Sigmoid colon (tissue), 4 donors: ENCODE data around the gene LPP.

Source experiments
- EP300 ChIP-seq, 4 donors: sonication (generic); formaldehyde crosslinking; IDR thresholded peaks; one replicate each; pipeline ENCODE4 v1.6.1; 2017; ENCODE audit warnings: antibody characterized with exemption in 4 of 4
- POLR2A ChIP-seq, 2 donors: fragments of 450-650 bp; IDR thresholded peaks; one replicate each; pipeline ENCODE4 v1.6.1; 2016; ENCODE audit warnings: antibody characterized with exemption in 2 of 2, mild to moderate bottlenecking in 2 of 2, moderate library complexity in 2 of 2
- POLR2AphosphoS5 ChIP-seq, 4 donors: sonication (generic); formaldehyde crosslinking; IDR thresholded peaks; one replicate each; pipeline ENCODE4 v1.6.1; 2017; ENCODE audit warnings: antibody characterized with exemption in 4 of 4
- TF ChIP-seq, protein P1 (sequence below), 4 experiments: fragments of 450-650 bp in 3 of 4; fragments of 200-600 bp in 1 of 4; IDR thresholded peaks; one replicate each; pipeline ENCODE4 v1.5.1; 2016 to 2019; ENCODE audit warnings: antibody characterized with exemption in 4 of 4, mild to moderate bottlenecking in 3 of 4, moderate library complexity in 2 of 4

DNA sequence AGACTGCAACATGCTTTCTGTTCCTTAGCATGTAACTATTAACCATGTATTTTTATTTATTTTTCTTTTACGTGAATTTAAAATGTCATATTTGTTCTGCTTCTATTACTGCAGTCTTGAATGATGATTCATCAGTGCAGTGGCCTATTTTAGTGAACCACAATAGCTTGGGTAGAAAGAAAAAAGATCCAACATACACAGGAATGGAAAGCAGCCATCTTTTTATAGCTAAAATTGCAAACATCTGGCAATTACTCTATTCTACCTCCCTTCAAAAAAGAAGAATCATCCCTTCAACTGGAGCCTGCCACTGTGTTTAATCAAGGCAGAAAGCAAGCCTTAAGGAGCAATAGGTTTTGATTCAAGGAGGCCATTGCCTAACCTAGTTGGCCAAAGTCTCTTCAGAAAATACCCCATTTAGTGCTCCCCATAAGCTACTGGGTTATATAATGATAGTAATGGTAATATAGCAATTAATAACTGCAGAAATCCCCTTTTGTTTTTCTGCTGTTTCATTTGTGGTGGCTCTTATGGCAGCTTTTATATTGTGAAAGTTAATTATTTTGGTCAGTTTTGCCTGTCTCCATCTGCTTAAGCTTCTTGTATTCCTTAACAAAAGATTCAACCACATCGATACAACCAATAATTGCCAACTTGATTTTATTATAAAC is 267.3 kb downstream of the LPP start:
- no peak for TF ChIP-seq POLR2AphosphoS5 (IDR thresholded peaks at IDR 0.05)
- TF ChIP-seq, protein P1, sequence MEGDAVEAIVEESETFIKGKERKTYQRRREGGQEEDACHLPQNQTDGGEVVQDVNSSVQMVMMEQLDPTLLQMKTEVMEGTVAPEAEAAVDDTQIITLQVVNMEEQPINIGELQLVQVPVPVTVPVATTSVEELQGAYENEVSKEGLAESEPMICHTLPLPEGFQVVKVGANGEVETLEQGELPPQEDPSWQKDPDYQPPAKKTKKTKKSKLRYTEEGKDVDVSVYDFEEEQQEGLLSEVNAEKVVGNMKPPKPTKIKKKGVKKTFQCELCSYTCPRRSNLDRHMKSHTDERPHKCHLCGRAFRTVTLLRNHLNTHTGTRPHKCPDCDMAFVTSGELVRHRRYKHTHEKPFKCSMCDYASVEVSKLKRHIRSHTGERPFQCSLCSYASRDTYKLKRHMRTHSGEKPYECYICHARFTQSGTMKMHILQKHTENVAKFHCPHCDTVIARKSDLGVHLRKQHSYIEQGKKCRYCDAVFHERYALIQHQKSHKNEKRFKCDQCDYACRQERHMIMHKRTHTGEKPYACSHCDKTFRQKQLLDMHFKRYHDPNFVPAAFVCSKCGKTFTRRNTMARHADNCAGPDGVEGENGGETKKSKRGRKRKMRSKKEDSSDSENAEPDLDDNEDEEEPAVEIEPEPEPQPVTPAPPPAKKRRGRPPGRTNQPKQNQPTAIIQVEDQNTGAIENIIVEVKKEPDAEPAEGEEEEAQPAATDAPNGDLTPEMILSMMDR (IDR thresholded peaks at IDR 0.05), result no peak
- no peak for TF ChIP-seq POLR2A (IDR thresholded peaks at IDR 0.05)
- TF ChIP-seq EP300 (IDR thresholded peaks at IDR 0.05), result no peak
